ENCODE results near the gene TPST1. TPM values are rescaled to one million over a fixed set of nuclear protein-coding genes. Genes with fewer than 3 reads are reported as not detected.
"Not testable (repeated sequence)": the region's sequence is repeated elsewhere in the genome, so short reads cannot be mapped to it uniquely, and the experiment has no call there.

TPST1 gene
- total and polyA plus RNA-seq, 3 experiments from 2014 or later = 1.7 to 2.7 (median 1.9) TPM

GRCh38 chr7:66323114-66323796 lies 118.1 kb downstream of the TPST1 start:
- DNase-seq = no peak
- no peaks in the 10 kb centered on the region for H3K4me1 Mint-ChIP-seq
- H3K4me3 Mint-ChIP-seq = no peak overlapping the region
- ChIA-PET POLR2A (no interaction called here), CTCF (no interaction called here)
- H3K36me3 Mint-ChIP-seq = peaks cover 0 to 20% (median 0%) of the 10 kb centered on the region in 3 donors
- no peaks in the 10 kb centered on the region for H3K36me3 ChIP-seq (ENCODE audit: insufficient read depth, low read length)
- H3K9me3 Mint-ChIP-seq = peaks cover 0 to 22% (median 15%) of the 10 kb centered on the region in 5 donors
- H3K4me1 ChIP-seq (ENCODE audit: insufficient read depth, low read length) = no peaks in the 10 kb centered on the region
- H3K9me3 ChIP-seq (ENCODE audit: low read length) = no peaks in the 10 kb centered on the region
- H3K27ac ChIP-seq (ENCODE audit: low read depth, low read length) = no peak overlapping the region
- H3K27me3 Mint-ChIP-seq = peaks cover 5 to 14% of the 10 kb centered on the region in 2 donors
- H3K27ac Mint-ChIP-seq = no peak overlapping the region
- H3K27me3 ChIP-seq (ENCODE audit: insufficient read depth, low read length, poor library complexity, severe bottlenecking) = no peaks in the 10 kb centered on the region
- H3K4me3 ChIP-seq (ENCODE audit: low read length) = no peak overlapping the region

DNA sequence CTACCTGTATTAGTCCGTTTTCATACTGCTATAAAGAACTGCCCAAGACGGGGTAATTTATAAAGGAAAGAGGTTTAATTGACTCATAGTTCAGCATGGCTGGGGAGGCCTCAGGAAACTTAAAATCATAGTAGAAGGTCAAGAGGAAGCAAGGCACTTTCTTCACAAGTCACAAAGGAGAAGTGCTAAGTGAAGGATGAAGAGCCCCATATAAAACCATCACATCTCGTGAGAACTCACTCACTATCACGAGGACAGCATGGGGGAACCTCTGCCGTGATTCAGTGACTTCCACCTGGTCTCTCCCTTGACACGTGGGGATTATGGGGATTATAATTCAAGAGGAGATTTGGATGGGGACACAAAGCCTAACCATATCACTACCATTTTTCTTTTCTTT lies 119.9 kb downstream of the TPST1 start:
- H3K4me1 Mint-ChIP-seq; H3K9me3 ChIP-seq (ENCODE audit: low read length); H3K4me1 ChIP-seq (ENCODE audit: insufficient read depth, low read length); H3K4me3 ChIP-seq (ENCODE audit: low read length); H3K36me3 ChIP-seq (ENCODE audit: insufficient read depth, low read length); CTCF ChIA-PET; DNase-seq; POLR2A ChIA-PET; H3K27me3 ChIP-seq (ENCODE audit: insufficient read depth, low read length, poor library complexity, severe bottlenecking); H3K27ac Mint-ChIP-seq; H3K27ac ChIP-seq (ENCODE audit: low read depth, low read length); H3K4me3 Mint-ChIP-seq: not testable (repeated sequence)
- peaks cover 0 to 19% (median 14%) of the 10 kb centered on the region in 5 donors for H3K9me3 Mint-ChIP-seq
- peaks cover 0 to 11% of the 10 kb centered on the region in 2 donors for H3K27me3 Mint-ChIP-seq
- peaks cover 0 to 20% (median 3%) of the 10 kb centered on the region in 3 donors for H3K36me3 Mint-ChIP-seq

- Mint-ChIP-seq H3K36me3 (peaks cover 0 to 14% (median 3%) of the 10 kb centered on the region in 3 donors), H3K4me1 (no peaks in the 10 kb centered on the region), H3K27me3 (peaks cover 3 to 12% of the 10 kb centered on the region in 2 donors), H3K27ac (no peak overlapping the region), H3K4me3 (no peak overlapping the region), H3K9me3 (peaks cover 0 to 14% (median 7%) of the 10 kb centered on the region in 5 donors)
- H3K36me3 ChIP-seq (ENCODE audit: insufficient read depth, low read length) = no peaks in the 10 kb centered on the region
- no peak for DNase-seq
- no peaks in the 10 kb centered on the region for H3K9me3 ChIP-seq (ENCODE audit: low read length)
- CTCF ChIA-PET = no interaction called here
- no peak overlapping the region for H3K4me3 ChIP-seq (ENCODE audit: low read length)
- H3K4me1 ChIP-seq (ENCODE audit: insufficient read depth, low read length) = no peaks in the 10 kb centered on the region
- POLR2A ChIA-PET = no interaction called here
- no peak overlapping the region for H3K27ac ChIP-seq (ENCODE audit: low read depth, low read length)
- no peaks in the 10 kb centered on the region for H3K27me3 ChIP-seq (ENCODE audit: insufficient read depth, low read length, poor library complexity, severe bottlenecking)
Observed at GRCh38 chr7:66326501-66327215, 121.5 kb downstream of the TPST1 start.

DNA sequence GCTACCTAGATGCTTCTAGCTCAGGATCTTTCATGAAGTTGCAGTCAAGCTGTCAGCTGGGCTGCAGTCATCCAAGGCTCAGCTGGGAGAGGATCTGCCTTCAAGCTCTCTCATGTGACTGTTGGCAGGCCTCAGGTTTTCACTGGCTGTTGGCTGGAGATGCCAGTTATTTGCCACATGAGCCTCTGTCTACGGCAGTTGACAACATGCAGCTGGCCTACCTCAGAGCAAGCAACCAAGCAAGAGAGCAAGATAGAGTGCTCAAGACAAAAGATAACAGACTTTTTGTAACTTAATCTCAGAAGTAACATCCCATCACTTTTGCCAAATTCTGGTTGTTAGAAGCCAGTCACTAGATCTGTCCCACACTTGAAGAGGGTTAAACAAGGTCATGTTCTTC lies 125.8 kb downstream of the TPST1 start:
- H3K4me3 ChIP-seq (ENCODE audit: low read length) = no peak overlapping the region
- Mint-ChIP-seq H3K9me3 (peaks cover 5 to 14% (median 13%) of the 10 kb centered on the region in 5 donors), H3K4me1 (no peaks in the 10 kb centered on the region), H3K27me3 (peaks cover 10 to 31% of the 10 kb centered on the region in 2 donors), H3K27ac (no peak overlapping the region), H3K4me3 (no peak overlapping the region), H3K36me3 (peaks cover 1 to 16% (median 3%) of the 10 kb centered on the region in 3 donors)
- H3K9me3 ChIP-seq (ENCODE audit: low read length) = no peaks in the 10 kb centered on the region
- CTCF ChIA-PET = no interaction called here
- H3K27me3 ChIP-seq (ENCODE audit: insufficient read depth, low read length, poor library complexity, severe bottlenecking) = no peaks in the 10 kb centered on the region
- POLR2A ChIA-PET = no interaction called here
- H3K27ac ChIP-seq (ENCODE audit: low read depth, low read length) = no peak overlapping the region
- H3K4me1 ChIP-seq (ENCODE audit: insufficient read depth, low read length) = no peaks in the 10 kb centered on the region
- H3K36me3 ChIP-seq (ENCODE audit: insufficient read depth, low read length) = no peaks in the 10 kb centered on the region
- DNase-seq = no peak

DNA sequence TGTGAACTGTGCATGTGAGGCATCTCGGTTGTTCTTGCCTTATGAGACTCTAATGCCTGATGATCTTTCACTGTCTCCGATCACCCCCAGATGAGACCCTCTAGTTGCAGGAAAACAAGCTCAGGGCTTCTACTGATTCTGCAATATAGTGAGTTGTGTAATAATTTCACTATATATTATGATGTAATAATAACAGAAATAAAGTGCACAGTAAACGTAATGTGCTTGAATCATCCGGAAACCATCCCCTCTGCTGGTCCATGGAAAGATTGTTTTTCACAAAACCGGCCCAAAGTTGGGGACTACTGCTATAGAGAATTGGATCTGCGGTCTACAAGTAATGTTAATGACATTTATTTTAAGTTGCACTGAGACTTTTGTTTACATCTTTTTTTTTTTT lies 126.7 kb downstream of the TPST1 start:
- no peak for DNase-seq
- Mint-ChIP-seq H3K36me3 (peaks cover 1 to 21% (median 6%) of the 10 kb centered on the region in 3 donors), H3K4me3 (no peak overlapping the region), H3K4me1 (no peaks in the 10 kb centered on the region), H3K9me3 (peaks cover 13 to 21% (median 20%) of the 10 kb centered on the region in 5 donors), H3K27ac (no peak overlapping the region), H3K27me3 (peaks cover 10 to 30% of the 10 kb centered on the region in 2 donors)
- no peak overlapping the region for H3K4me3 ChIP-seq (ENCODE audit: low read length)
- H3K9me3 ChIP-seq (ENCODE audit: low read length) = no peaks in the 10 kb centered on the region
- CTCF ChIA-PET = no interaction called here
- no peak overlapping the region for H3K27ac ChIP-seq (ENCODE audit: low read depth, low read length)
- no peaks in the 10 kb centered on the region for H3K27me3 ChIP-seq (ENCODE audit: insufficient read depth, low read length, poor library complexity, severe bottlenecking)
- H3K4me1 ChIP-seq (ENCODE audit: insufficient read depth, low read length) = no peaks in the 10 kb centered on the region
- no peaks in the 10 kb centered on the region for H3K36me3 ChIP-seq (ENCODE audit: insufficient read depth, low read length)
- POLR2A ChIA-PET = no interaction called here

GRCh38 chr7:66333443-66333842 lies 128.3 kb downstream of the TPST1 start:
- H3K9me3 ChIP-seq (ENCODE audit: low read length) = no peaks in the 10 kb centered on the region
- Mint-ChIP-seq H3K36me3 (peaks cover 1 to 23% (median 6%) of the 10 kb centered on the region in 3 donors), H3K27ac (no peak overlapping the region), H3K9me3 (peaks cover 23 to 34% (median 32%) of the 10 kb centered on the region in 5 donors), H3K4me3 (no peak overlapping the region), H3K4me1 (no peaks in the 10 kb centered on the region), H3K27me3 (peaks cover 18 to 31% of the 10 kb centered on the region in 2 donors)
- H3K4me3 ChIP-seq (ENCODE audit: low read length) = no peak overlapping the region
- H3K27ac ChIP-seq (ENCODE audit: low read depth, low read length) = no peak overlapping the region
- H3K4me1 ChIP-seq (ENCODE audit: insufficient read depth, low read length) = no peaks in the 10 kb centered on the region
- H3K27me3 ChIP-seq (ENCODE audit: insufficient read depth, low read length, poor library complexity, severe bottlenecking) = no peaks in the 10 kb centered on the region
- no peaks in the 10 kb centered on the region for H3K36me3 ChIP-seq (ENCODE audit: insufficient read depth, low read length)
- ChIA-PET CTCF (interaction anchor here (0.6 kb wide), 1 partner anchor 985 kb away, joined by 3 read pairs; no protein-coding TSS in a partner anchor), POLR2A (no interaction called here)
- DNase-seq = no peak

DNA sequence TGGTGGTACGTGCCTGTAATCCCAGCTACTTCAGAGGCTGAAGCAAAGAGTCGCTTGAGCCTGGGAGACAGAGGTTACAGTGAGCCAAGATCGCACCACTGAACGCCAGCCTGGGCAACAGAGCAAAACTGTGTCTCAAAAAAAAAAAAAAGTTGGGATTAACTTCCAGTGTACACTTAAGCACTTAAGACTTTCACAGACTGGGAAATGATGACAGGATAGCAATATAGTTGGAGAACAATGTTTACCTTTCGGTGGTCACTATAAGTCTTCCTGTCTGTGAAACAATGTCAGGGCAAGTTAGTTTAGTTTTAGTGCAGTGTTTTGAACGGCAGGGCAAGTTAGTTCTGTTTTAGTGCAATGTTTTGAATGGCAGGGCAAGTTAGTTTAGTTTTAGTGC lies 130.2 kb downstream of the TPST1 start:
- Mint-ChIP-seq H3K9me3 (peaks cover 28 to 52% (median 38%) of the 10 kb centered on the region in 5 donors), H3K27me3 (peaks cover 17 to 31% of the 10 kb centered on the region in 2 donors), H3K27ac (no peak overlapping the region), H3K4me1 (no peaks in the 10 kb centered on the region), H3K4me3 (no peak overlapping the region), H3K36me3 (peaks cover 1 to 33% (median 5%) of the 10 kb centered on the region in 3 donors)
- Histone ChIP-seq H3K27me3 (ENCODE audit: insufficient read depth, low read length, poor library complexity, severe bottlenecking) (no peaks in the 10 kb centered on the region), H3K36me3 (ENCODE audit: insufficient read depth, low read length) (no peaks in the 10 kb centered on the region), H3K27ac (ENCODE audit: low read depth, low read length) (no peak overlapping the region), H3K9me3 (ENCODE audit: low read length) (no peaks in the 10 kb centered on the region), H3K4me3 (ENCODE audit: low read length) (no peak overlapping the region), H3K4me1 (ENCODE audit: insufficient read depth, low read length) (no peaks in the 10 kb centered on the region)
- DNase-seq = no peak
- POLR2A ChIA-PET = no interaction called here
- CTCF ChIA-PET = no interaction called here

DNA sequence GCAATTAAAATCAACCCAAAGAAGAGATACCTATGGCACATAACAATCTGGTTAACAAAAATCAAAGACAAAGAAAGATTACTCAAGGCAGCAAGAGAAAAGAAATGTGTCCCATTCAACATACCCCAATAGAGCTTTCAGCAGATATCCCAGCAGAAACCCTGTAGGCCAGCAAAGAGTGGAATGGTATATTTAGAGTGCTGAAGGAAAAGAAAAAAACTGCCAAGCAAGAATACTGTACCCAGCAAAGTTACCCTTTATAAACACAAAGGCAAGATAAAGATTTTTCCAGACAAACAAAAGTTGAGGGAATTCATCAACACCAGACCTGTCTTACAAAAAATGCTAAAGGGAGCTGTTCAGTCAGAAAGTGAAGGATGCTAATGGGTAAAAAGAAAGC lies 131.6 kb downstream of the TPST1 start:
- peaks cover 30 to 61% (median 42%) of the 10 kb centered on the region in 5 donors for H3K9me3 Mint-ChIP-seq
- H3K4me1 Mint-ChIP-seq = no peaks in the 10 kb centered on the region
- Histone ChIP-seq H3K27me3 (ENCODE audit: insufficient read depth, low read length, poor library complexity, severe bottlenecking) (no peaks in the 10 kb centered on the region), H3K4me3 (ENCODE audit: low read length) (no peak overlapping the region), H3K27ac (ENCODE audit: low read depth, low read length) (no peak overlapping the region), H3K9me3 (ENCODE audit: low read length) (no peaks in the 10 kb centered on the region), H3K4me1 (ENCODE audit: insufficient read depth, low read length) (no peaks in the 10 kb centered on the region), H3K36me3 (ENCODE audit: insufficient read depth, low read length) (no peaks in the 10 kb centered on the region)
- ChIA-PET POLR2A (no interaction called here), CTCF (no interaction called here)
- H3K4me3 Mint-ChIP-seq = no peak overlapping the region
- H3K27me3 Mint-ChIP-seq = peaks cover 15 to 29% of the 10 kb centered on the region in 2 donors
- DNase-seq = no peak
- H3K27ac Mint-ChIP-seq = no peak overlapping the region
- peaks cover 1 to 38% (median 5%) of the 10 kb centered on the region in 3 donors for H3K36me3 Mint-ChIP-seq

Data from CD8-positive, alpha-beta memory T cell (primary cell).